HG03565 (cell line): ENCODE results near the gene SNCG.
"Not testable (repeated sequence)": the region's sequence is repeated elsewhere in the genome, so short reads cannot be mapped to it uniquely, and the experiment has no call there.

Source experiments
- ATAC-seq: cut with Tn5 transposase; IDR thresholded peaks from one replicate; pipeline ENCODE4 v1.9.1; 2021; ENCODE audit warnings: mild to moderate bottlenecking, moderate library complexity; ENCODE audit not compliant: unreplicated experiment

The SNCG gene

GRCh38 chr10:86972613-86973380 lies 14.4 kb downstream of the SNCG start:
- no peak for ATAC-seq

GRCh38 chr10:86974484-86974883 lies 16.1 kb downstream of the SNCG start:
- ATAC-seq = no peak

GRCh38 chr10:86976362-86977056 lies 18.1 kb downstream of the SNCG start:
- ATAC-seq = no peak

GRCh38 chr10:86978457-86978856 lies 20.1 kb downstream of the SNCG start:
- not testable (repeated sequence) for ATAC-seq

- ATAC-seq = no peak
These were observed 21.0 kb downstream of the SNCG start for GRCh38 chr10:86979296-86979818.

GRCh38 chr10:86979977-86980448 lies 21.6 kb downstream of the SNCG start:
- no peak for ATAC-seq

GRCh38 chr10:86981020-86981419 lies 22.6 kb downstream of the SNCG start:
- not testable (repeated sequence) for ATAC-seq

- ATAC-seq = no peak
These were observed 23.3 kb downstream of the SNCG start for GRCh38 chr10:86981716-86982115.

GRCh38 chr10:86984498-86984897 lies 26.1 kb downstream of the SNCG start:
- ATAC-seq = not testable (repeated sequence)

GRCh38 chr10:86988520-86988919 lies 30.1 kb downstream of the SNCG start:
- ATAC-seq = no peak

GRCh38 chr10:86991362-86991761 lies 33.0 kb downstream of the SNCG start:
- ATAC-seq = not testable (repeated sequence)

- no peak for ATAC-seq
These were observed 34.1 kb downstream of the SNCG start for GRCh38 chr10:86992456-86992855.

GRCh38 chr10:86992929-86993328 lies 34.5 kb downstream of the SNCG start:
- no peak for ATAC-seq

- not testable (repeated sequence) for ATAC-seq
These were observed 41.5 kb downstream of the SNCG start for GRCh38 chr10:86999802-87000403.

GRCh38 chr10:87000491-87000890 lies 42.1 kb downstream of the SNCG start:
- no peak for ATAC-seq

- ATAC-seq = not testable (repeated sequence)
These were observed 48.7 kb downstream of the SNCG start for GRCh38 chr10:87007124-87007523.

- not testable (repeated sequence) for ATAC-seq
These were observed 49.3 kb downstream of the SNCG start for GRCh38 chr10:87007674-87008073.

GRCh38 chr10:87008303-87008702 lies 49.9 kb downstream of the SNCG start:
- ATAC-seq = not testable (repeated sequence)

- ATAC-seq = not testable (repeated sequence)
These were observed 50.8 kb downstream of the SNCG start for GRCh38 chr10:87009134-87009696.
